ENCODE measurements around the gene EFHD2.
"Not testable (repeated sequence)": the region's sequence is repeated elsewhere in the genome, so short reads cannot be mapped to it uniquely, and the experiment has no call there.

The EFHD2 gene

GRCh38 chr1:15423355-15424077, 13.8 kb downstream of the EFHD2 start:
- no peak for TF ChIP-seq CTCF (conservative IDR thresholded peaks at IDR 0.05; ENCODE audit: low read length)
- no peak for DNase-seq (ENCODE audit: low read depth)
- no peak overlapping the region for H3K4me3 ChIP-seq (ENCODE audit: low read length)

DNA sequence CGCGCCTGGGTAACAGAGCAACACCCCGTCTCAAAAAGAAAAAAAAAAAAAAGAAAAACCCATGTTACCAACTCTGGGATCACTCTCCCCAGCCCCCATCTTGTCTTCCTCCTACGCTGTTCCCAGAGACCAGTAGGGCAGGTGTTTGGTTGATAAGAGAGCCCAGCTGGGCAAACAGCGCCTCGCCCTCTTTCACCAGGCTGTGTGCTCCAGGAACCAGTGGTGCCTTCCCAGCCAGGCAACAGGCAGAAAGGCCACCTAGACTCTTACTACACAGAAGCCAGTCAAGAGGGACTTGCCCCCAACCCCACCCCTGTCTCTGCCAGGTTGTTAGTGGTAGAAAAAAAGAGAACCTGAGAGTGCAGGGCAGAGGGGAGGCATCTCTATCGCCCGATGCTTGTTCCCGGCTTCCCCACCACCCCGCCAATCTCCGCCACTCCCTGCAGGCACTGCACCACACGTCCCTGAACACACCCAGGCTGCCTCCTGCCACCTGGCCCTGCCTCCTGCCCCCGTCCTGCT, 14.5 kb downstream of the EFHD2 start:
- H3K4me3 ChIP-seq (ENCODE audit: low read length): no peak overlapping the region
- no peak for TF ChIP-seq CTCF (conservative IDR thresholded peaks at IDR 0.05; ENCODE audit: low read length)
- DNase-seq (ENCODE audit: low read depth): no peak

GRCh38 chr1:15424981-15425380, 15.3 kb downstream of the EFHD2 start:
- no peak overlapping the region for H3K4me3 ChIP-seq (ENCODE audit: low read length)
- no peak for TF ChIP-seq CTCF (conservative IDR thresholded peaks at IDR 0.05; ENCODE audit: low read length)
- no peak for DNase-seq (ENCODE audit: low read depth)

GRCh38 chr1:15425521-15425920, 15.8 kb downstream of the EFHD2 start:
- H3K4me3 ChIP-seq (ENCODE audit: low read length): no peak overlapping the region
- no peak for TF ChIP-seq CTCF (conservative IDR thresholded peaks at IDR 0.05; ENCODE audit: low read length)
- DNase-seq (ENCODE audit: low read depth): no peak

GRCh38 chr1:15425958-15426357, 16.3 kb downstream of the EFHD2 start:
- no peak overlapping the region for H3K4me3 ChIP-seq (ENCODE audit: low read length)
- DNase-seq (ENCODE audit: low read depth): no peak
- TF ChIP-seq CTCF (conservative IDR thresholded peaks at IDR 0.05; ENCODE audit: low read length): no peak

DNA sequence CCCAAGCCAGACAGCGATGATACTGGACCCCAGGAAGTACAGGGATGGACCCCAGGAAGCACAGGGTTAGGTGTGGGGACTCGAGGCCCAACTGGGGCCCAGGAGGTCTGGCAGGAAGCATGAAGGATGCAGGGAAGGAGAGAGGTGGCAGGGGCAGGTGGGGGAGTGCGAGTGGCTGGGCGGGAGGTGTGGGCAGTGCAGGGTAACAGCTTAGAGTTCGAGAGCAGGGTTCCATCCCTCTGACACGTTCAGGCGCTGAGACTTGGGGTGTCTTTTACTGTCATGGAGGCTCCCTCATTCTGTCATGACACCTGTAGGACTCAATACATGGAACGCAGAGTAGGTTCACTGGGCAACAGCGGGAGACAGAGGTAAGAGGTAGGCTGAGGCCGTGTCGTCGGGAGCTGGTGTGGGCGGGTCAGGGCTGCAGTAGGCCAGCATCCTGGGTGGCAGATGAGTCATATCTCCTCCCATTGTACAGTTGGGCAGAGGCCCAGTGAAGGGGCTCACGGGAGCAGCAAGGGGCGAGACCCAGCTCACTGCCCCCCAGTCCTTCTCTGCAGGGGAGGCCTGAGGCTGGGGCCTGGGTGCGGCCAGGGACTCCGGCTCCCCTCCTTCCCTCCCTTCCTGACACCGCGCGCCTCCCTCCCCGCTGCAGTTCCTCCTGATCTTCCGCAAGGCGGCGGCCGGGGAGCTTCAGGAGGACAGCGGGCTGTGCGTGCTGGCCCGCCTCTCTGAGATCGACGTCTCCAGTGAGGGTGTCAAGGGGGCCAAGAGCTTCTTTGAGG, 17.0 kb downstream of the EFHD2 start:
- H3K4me3 ChIP-seq (ENCODE audit: low read length): no peak overlapping the region
- DNase-seq (ENCODE audit: low read depth): no peak
- no peak for TF ChIP-seq CTCF (conservative IDR thresholded peaks at IDR 0.05; ENCODE audit: low read length)

GRCh38 chr1:15427280-15427666, 17.6 kb downstream of the EFHD2 start:
- no peak for DNase-seq (ENCODE audit: low read depth)
- H3K4me3 ChIP-seq (ENCODE audit: low read length): no peak overlapping the region
- TF ChIP-seq CTCF (conservative IDR thresholded peaks at IDR 0.05; ENCODE audit: low read length): no peak

DNA sequence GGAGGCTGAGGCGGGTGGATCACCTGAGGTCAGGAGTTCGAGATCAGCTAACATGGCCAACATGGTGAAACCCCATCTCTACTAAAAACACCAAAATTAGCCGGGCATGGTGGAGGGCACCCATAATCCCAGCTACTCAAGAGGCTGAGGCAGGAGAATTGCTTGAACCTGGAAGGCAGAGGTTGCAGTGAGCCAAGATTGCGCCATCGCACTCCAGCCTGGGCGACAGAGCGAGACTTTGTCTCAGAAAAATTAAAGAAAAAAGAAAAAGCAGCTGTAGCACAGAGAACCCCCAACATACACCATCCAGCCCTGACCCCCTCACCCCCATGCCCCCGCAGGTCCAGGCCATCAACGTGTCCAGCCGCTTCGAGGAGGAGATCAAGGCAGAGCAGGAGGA, 18.6 kb downstream of the EFHD2 start:
- not testable (repeated sequence) for DNase-seq (ENCODE audit: low read depth)

More for the DNA sequence above, 18.6 kb downstream of the EFHD2 start:
- H3K4me3 ChIP-seq (ENCODE audit: low read length): not testable (repeated sequence)

Measured in AG10803 (cell line).